GM19452 (cell line): ENCODE data around the gene IGFBP4.
A peak's percentile ranks its signal among the peaks of the same experiment; 100 is the strongest.
"Not testable (repeated sequence)": the region's sequence is repeated elsewhere in the genome, so short reads cannot be mapped to it uniquely, and the experiment has no call there.

ENCODE experiments used
- ATAC-seq: cut with Tn5 transposase; IDR thresholded peaks from one replicate; pipeline ENCODE4 v1.9.1; 2021; ENCODE audit not compliant: unreplicated experiment

Gene IGFBP4

DNA sequence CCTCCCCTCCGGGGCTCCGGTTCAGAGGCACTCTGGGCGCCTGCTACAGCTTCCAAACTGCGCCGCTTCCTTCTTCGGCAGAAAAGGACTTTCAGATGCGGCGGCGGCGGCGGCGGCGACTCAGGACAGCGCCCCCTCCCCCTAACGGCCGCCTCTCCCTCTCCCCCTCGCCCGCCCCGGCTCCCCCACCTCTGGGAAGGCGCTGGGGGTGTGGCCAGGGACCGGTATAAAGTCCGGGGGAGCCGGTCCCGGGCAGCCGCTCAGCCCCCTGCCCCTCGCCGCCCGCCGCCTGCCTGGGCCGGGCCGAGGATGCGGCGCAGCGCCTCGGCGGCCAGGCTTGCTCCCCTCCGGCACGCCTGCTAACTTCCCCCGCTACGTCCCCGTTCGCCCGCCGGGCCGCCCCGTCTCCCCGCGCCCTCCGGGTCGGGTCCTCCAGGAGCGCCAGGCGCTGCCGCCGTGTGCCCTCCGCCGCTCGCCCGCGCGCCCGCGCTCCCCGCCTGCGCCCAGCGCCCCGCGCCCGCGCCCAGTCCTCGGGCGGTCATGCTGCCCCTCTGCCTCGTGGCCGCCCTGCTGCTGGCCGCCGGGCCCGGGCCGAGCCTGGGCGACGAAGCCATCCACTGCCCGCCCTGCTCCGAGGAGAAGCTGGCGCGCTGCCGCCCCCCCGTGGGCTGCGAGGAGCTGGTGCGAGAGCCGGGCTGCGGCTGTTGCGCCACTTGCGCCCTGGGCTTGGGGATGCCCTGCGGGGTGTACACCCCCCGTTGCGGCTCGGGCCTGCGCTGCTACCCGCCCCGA lies at the start of gene IGFBP4:
Gene IGFBP4, plus strand, starts transcription at position 255 of the 792 bp plus-strand sequence. Its CDS starts 286 bp downstream, at position 541.
- peak; percentile 43 for ATAC-seq

DNA sequence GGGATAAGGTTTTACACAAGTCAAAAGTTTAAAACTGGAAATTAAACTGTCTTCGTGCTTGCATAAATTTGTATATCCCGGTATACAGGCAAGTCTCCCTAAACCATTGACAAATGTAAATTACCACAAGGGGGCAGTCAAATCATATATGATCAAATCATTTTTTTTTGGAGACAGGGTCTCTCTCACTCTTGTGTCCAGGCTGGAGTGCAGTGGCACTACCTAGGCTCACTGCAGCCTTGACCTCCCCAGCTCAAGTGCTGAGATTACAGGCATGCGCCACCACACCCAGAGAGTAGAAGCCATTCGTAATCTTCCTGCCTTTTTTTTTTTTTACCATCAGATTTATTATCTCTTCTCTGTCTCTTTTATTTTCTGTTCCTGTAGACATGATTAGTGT lies 44.1 kb upstream of the IGFBP4 start:
- ATAC-seq: no peak

DNA sequence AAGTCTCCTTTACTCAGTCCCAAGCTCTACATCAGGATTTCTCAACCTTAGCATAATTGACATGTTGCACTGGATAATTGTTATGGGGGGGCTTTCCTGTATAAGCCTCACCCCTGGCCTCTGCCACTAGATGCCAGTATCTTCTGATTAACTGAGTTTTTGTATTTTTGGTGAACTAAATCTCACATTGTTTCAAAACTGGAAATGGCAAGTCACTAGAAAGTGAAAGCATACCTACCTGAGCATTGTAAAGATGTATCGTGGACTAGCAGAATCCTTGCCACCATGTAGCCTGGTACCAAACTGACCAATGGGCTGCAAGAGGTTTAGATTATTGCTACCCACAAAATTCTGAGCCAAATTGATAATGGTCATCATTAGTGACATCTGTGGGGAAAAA lies 40.6 kb upstream of the IGFBP4 start:
- ATAC-seq: no peak

DNA sequence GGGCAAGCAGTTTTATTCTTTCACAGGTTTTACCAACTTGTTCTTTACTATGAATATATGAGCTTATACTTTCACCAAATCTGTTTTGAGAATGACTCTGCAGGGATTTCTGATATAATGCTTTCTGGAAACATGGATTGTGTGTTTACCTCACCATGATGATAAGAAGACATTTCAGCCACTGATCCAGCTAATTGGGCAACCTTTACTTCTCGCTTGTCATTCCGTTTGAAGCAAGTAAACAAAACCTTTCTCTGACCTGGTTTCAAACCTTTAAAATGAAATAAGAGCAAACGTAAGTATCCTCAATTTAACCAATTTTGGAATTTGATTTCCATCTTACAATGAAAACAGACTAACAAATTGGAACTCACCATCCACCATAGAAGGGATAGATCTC lies 39.2 kb upstream of the IGFBP4 start:
- no peak for ATAC-seq

DNA sequence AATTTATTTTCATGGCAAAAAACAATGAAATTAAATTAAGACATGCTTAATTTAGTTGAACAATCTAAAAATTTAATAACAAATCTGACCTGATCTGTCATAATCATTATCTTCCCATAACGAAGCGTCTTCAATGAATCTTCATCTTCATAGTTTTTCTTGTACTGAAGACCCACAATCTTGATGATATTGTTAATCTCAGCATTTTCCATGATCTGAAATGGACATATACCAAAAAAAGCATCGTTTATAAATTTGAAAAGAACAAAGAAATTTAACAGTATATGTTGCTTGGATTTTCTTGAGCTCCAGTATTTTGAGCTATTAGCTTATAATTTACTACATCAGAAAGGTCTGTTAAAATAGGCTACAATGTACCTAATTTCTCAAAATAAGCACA lies 35.8 kb upstream of the IGFBP4 start:
- ATAC-seq: no peak

DNA sequence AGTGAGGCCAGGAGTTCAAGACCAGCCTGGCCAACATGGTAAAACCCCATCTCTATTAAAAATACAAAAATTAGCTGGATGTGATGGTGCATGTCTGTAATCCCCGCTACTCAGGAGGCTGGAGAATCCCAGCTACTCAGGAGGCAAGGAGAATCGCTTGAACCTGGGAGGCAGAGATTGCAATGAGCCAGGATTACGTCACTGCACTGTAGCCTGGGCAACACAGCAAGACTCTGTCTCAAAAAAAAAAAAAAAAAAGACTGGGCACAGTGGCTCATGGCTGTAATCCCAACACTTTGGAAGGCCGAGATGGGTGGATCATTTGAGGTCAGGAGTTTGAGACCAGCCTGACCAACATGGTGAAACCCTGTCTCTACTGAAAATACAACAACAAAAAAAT lies 33.7 kb upstream of the IGFBP4 start:
- not testable (repeated sequence) for ATAC-seq

DNA sequence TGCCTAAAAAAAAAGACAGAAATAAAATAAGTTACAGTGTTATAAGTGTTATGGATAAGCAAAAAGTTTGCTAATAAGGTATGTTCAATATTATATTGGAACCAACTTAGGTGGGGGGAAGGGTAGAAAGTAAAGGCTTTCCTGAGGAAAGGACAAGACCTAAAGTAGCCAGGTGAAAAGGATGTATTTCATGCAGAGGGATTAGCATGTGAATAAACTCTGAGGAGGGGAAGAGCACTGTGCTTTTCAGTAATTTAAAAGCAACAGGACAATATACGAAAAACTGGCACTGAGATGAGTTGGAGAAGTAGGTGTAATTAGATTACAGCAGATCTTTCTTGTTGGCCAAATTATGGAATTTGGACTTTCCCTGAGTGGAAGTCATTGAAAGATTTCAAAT lies 33.2 kb upstream of the IGFBP4 start:
- ATAC-seq: no peak

DNA sequence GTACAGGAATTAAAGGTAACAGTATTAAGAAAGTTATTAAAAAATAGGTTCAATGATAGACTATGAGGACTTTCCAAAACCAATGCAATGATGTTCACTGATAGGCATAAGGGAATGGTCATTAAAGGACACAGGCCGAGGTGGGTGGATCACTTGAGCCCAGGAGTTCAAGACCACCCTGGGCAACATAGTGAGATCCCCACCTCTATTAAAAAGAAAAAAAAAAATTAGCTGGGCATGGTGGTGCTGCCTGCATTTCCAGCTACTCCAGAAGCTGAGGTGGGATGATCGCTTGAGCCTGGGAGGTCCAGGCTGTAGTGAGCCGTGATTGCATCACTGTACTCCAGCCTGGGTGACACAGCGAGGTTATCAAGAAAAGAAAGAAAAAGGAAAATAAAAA lies 31.4 kb upstream of the IGFBP4 start:
- no peak for ATAC-seq

DNA sequence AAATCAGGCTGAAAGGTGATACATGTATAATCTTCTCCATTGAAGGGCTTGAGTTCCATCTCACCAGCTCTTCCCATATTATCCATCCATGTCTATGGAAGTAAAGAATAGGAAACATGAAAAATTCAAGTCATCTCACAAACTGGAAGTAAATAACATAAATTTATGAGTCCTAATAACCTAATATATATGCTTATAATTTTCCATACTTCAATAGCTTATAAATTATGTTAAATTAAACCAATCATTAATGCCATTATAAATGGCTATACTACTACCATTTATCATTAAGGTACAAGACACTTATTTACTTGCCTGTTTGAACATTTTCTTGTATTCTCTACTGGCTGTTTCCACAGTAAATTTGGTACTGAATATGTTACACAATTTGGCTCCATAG lies 30.4 kb upstream of the IGFBP4 start:
- ATAC-seq: no peak

DNA sequence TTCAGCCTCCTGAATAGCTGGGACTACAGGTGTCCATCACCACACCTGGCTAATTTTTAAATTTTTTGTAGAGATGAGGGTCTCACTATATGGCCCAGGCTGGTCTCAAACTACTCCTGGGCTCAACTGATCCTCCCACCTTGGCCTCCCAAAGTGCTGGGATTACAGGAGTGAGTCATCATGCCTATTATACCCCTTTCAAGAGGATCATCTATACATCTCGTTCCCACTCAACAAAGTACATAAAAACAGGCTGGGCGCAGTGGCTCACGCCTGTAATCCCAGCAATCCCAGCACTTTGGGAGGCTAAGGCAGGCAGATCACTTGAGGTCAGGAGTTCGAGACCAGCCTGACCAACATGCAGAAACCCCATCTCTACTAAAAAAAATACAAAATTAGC lies 28.9 kb upstream of the IGFBP4 start:
- not testable (repeated sequence) for ATAC-seq

DNA sequence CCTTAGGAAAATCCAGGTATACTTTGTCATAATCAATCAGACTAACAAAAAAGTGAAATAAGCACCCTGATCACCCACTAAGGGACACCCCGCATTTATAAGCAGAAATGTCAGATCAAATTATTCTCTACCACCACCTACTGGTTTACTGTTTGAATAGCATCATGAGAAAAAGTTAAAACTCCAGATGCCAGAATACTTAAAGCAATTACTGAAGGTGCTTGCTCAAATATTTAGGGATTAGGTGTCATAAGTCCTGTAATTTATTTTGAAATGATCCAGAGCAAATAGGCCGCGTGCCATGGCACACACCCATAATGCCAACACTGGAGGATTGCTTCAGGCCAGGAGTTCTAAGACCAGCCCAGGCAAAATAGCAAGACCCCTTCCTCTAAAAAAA lies 27.9 kb upstream of the IGFBP4 start:
- no peak for ATAC-seq

DNA sequence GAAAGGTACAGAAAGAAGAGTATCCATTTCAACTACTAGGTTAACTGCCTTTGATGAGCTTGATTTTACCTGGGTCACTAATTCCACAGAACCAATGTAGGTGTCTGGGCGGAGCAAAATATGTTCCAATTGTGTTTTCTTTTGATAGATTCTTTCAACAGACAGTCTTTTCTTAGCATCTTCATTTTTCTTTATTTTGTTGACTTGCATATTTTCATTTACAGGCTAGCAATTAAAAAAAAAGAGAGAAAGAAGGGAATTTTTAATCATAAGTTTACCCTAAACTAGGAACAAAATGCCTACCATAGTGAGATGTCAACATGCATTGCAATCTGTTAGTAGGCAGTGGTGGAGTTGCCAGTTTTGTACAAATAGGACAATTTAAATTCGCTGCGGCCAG lies 26.6 kb upstream of the IGFBP4 start:
- no peak for ATAC-seq

DNA sequence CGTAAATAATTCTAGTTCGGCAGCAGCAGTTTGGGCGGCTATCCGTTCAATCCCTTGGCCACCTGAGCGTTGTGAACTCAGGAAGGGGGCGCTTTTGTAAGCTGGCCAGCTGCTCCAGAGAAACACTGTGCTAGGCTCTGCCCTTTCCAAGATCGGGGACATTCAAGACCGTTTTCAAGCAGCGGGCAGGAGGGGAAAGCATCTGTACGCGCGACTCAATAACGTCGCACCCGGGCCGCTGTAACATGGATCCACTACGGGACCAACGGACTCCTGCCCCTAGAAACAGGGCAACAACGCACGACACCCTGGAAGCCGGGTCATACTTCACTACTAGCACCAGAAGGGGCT lies 26.0 kb upstream of the IGFBP4 start:
- ATAC-seq: no peak

DNA sequence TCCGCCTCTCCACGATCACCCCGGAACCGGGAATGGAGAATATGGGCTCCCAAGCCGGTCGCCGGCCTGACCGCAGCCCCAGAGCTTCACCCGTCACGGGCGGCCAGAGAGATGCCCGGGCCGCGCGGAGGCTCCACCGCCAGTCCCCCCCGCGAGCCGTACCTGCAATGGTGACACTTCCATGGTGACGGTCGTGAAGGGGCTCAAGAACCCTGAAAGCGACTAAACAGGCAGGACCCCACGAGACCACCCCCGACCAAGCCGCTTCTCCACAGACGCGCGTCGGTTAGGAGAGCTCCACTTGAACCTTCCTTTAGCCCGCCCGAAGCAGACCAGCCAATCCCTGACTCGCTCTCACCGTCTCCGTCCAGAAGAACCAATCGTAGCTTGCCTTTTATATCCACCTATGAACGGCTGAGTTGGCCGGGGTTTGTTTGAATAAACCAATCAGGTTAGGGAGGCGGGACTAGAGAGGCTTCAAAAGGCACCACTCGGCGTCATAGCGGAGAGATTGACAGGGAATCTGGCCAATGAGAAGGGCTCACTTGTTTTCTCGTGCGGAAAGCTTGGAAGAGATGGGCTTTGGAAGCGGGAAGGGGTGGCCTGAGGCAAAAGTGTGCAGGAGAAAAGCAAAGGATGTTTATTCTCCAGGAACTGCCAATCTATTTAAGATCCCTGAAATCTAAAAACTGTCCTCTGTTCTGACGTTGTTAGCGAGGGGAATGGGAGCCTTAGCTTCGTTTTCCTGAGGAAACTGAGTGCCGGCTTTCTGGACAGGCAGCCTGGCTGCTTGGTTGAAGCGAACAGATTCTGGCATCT lies 25.4 kb upstream of the IGFBP4 start, which contains the start of gene TOP2A:
Gene TOP2A, minus strand, starts transcription at position 288 of the 819 bp plus-strand sequence. Its CDS starts 105 bp downstream, at position 183.
- ATAC-seq: peak; percentile 91

DNA sequence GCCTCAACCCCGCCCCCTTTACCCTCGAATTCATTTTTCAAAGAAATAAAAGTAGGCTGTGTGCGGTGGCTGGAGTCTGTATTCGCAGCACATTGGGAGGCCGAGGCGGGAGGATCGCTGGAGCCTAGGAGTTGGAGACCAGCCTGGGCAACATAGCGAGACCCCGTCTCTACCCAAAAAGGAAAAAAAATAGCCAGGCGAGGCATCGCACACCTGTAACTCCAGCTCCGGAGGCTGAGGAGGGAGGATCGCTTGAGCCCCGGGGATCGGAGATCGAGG lies 24.9 kb upstream of the IGFBP4 start:
- no peak for ATAC-seq

DNA sequence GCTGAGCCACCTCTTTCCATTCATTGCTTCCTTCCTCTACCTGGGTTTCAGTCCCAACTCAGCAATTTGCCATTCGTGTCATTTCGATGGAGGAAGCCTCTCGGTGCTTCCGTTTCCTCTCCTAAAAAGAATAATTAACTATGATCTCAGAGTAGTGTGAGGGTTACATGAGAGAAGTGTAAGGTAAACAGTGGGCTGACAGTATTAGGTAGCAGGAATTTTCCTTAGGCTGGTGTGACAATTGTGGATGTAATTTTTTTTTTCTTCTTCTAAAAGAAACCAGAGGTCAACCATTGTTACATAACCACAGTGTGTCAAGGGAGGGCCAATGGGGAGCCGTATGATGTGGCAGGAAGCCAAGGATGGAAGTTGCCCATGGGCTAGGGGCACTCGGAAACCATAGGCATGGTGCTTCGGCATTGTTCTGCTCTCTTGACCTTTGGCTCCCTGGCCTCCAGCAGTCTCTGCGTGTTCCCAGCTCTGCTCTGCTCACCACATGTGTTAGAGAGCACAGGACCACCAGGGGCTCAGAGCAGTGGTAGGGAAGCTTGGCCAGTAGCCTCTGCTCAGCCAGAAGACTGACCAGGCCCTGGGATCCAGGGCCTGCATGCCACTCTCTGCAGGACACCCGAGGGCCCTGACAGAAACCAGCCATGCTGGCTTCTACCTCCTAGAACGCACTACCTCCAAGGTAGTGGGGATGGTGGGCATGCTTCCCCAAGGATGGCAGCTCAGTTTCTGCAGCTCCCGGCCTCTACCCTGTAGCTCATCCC lies 23.5 kb upstream of the IGFBP4 start:
- ATAC-seq: no peak

DNA sequence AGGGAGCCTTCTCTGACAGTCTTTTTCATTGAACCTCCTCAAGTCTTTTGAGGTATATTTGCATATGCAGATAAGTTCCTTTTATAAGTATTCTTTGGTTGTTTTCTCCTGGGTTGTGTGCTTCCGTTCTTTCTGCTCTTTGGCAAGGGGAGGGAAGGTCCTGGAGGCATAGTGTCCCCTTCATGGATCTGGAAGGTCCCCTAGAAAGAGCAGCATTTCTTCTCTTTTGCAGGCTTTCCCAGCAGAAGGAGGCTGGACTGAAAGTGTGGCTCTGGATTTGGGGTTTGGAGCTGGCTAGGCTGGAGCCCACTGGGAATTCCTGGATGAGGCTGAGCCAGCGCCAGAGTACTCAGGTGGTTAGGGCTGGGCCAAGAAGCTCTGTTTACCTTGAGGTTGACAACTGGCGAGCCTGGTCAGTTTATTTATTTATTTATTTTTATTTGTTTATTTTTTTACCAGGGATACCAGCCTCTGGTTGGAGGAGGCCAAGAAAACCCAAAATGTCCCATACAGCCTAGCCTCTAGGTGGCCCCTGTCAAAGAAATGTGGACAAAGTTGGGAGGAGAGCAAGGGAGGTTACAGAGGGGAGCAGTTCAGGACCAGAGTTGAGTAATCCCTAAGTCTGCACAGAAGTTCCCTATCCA lies 20.1 kb upstream of the IGFBP4 start:
- ATAC-seq: no peak

DNA sequence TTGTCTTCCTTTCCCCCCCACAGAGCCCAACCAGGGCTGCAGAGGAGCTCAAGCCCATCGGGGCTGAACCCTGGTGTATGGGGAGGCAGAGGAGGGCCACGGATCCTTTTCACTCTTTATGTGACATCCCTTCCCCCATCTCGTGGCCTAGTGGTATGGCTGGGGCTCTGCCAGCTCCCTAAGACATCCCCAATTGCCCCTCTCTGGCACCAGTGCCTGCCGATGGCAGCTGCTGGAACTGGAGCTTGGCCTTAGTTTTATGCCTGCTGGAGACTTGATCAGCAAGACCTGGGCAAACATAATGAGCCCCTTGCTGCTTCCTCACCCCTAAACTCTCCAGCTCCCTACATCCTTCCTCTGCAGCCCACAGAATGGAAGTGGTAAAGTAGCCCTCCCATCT lies 17.5 kb upstream of the IGFBP4 start:
- ATAC-seq: no peak

DNA sequence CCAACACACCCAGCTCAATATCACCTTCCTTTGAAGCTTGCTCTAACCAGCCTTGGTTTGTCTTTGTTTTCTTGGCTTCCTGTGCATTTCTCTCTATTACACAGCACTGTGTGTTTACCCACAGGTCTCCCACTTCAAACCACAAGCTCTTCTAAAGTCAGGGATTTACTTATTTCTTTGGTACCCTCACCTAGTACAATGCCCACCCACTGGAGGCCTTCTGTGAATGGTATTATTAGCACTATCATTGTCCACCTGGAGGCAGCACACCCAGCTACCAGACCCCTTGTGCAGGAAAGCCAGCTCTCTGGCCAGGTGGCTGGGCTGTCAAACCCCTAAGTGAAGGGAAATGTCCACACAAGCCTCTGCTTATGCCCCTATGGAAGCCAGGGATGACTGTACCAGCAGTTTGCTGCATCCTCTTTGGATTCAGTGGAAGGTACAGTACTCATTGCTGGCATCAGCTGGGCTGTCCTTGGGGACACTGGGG lies 16.2 kb upstream of the IGFBP4 start:
- no peak for ATAC-seq

DNA sequence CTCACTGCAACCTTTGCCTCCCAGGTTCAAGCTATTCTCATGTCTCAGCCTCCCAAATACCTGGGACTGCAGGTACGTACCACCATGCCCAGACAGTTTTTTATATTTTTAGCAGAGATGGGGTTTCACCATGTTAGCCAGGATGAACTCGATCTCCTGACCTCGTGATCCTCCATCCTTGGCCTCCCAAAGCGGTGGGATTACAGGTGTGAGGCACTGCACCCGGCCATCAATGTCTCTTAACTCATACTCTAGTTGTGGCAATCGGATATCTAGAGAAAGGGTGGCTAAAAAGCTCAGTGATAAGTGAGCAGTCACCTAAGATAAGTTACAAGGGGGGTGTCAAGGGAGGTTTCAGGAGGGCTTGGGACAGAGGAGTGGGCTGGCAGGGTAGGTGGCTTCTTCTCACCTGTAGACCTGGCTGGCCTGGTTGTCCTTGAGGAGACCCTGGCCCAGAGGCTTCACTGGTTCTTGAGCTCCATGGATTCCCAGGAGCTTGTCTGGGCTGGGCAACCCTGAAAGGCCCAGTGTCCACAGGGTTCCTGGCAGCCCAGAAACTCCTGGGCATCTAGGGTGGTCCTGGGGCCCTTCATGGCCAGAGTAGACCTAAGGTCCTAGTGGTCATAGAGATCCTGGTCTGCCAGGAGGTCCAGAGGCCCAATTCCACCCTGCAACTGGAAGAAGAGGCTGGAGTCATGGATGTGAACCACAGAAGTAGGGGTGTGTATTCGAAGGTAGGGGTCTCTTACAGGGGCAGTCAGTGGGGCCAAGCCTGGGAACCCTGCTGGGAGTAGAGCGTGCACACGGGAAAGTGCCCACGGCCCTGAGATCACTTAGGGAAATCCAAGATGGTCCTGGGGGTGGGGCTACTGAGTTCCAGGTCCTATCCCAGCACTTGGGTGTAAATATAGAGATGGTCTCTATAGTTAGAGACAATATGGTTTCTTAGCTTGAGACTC lies 12.7 kb upstream of the IGFBP4 start:
- ATAC-seq: no peak
